HepG2 (cell line): ENCODE data around the gene PRKG1. TPM values are rescaled to one million over a fixed set of nuclear protein-coding genes. Genes with fewer than 3 reads are reported as not detected.

ENCODE experiments used
- AKAP8 ChIP-seq: sonication (generic); formaldehyde crosslinking; IDR thresholded peaks from 2 replicates; pipeline ENCODE4 v1.5.1; 2020; ENCODE audit warnings: mild to moderate bottlenecking, missing genetic modification reagents
- CHCHD3 ChIP-seq: sonication (generic); formaldehyde crosslinking; IDR thresholded peaks from 2 replicates; pipeline ENCODE4 v1.8.0; 2022; ENCODE audit warnings: mild to moderate bottlenecking, missing genetic modification reagents, moderate library complexity
- DPF2 ChIP-seq: sonication (generic); formaldehyde crosslinking; IDR thresholded peaks from 2 replicates; pipeline ENCODE4 v1.4.0; 2020; ENCODE audit warnings: mild to moderate bottlenecking, low read depth, missing genetic modification reagents, borderline replicate concordance
- FLYWCH1 ChIP-seq: sonication (generic); formaldehyde crosslinking; IDR thresholded peaks from 2 replicates; pipeline ENCODE4 v1.8.1; 2023; ENCODE audit warnings: mild to moderate bottlenecking, missing genetic modification reagents
- GATAD2A ChIP-seq: IDR thresholded peaks from 2 replicates; pipeline ENCODE4 v1.6.1; 2016
- HMG20A ChIP-seq: IDR thresholded peaks from 2 replicates; pipeline ENCODE4 v1.6.1; 2016; ENCODE audit warnings: borderline replicate concordance
- KDM3A ChIP-seq: IDR thresholded peaks from 2 replicates; pipeline ENCODE4 v1.6.1; 2018; ENCODE audit warnings: low read depth, missing compliant biosample characterization
- MAZ ChIP-seq, 2 experiments: sonication (generic) in 1 of 2; formaldehyde crosslinking in 1 of 2; IDR thresholded peaks; 2 replicates each; pipeline versions ENCODE4 v1.5.0 to v1.6.1; 2012 to 2020; ENCODE audit warnings: low read depth in 2 of 2, mild to moderate bottlenecking in 2 of 2, borderline replicate concordance in 1 of 2, improper control_type of control experiment in 1 of 2, low read length in 1 of 2, missing genetic modification reagents in 1 of 2, moderate library complexity in 1 of 2
- NRL ChIP-seq: sonication (generic); formaldehyde crosslinking; IDR thresholded peaks from 2 replicates; pipeline ENCODE4 v1.5.0; 2020; ENCODE audit warnings: missing genetic modification reagents, mild to moderate bottlenecking, moderate library complexity, borderline replicate concordance
- ONECUT2 ChIP-seq: sonication (generic); formaldehyde crosslinking; IDR thresholded peaks from 2 replicates; pipeline ENCODE4 v1.4.0; 2020; ENCODE audit warnings: missing genetic modification reagents
- TCF7 ChIP-seq: sonication (generic); IDR thresholded peaks from 2 replicates; pipeline ENCODE4 v1.6.1; 2016; ENCODE audit warnings: antibody characterized with exemption, low read depth
- TCF7L2 ChIP-seq: IDR thresholded peaks from 2 replicates; pipeline ENCODE4 v1.6.1; 2011; ENCODE audit warnings: mild to moderate bottlenecking, low read depth, low read length, moderate library complexity
- XRCC5 ChIP-seq: fragments of 200-400 bp; formaldehyde crosslinking; optimal IDR thresholded peaks from 2 replicates; pipeline ENCODE3; 2017; ENCODE audit warnings: mild to moderate bottlenecking, low read length
- ZFP82 ChIP-seq: sonication (generic); formaldehyde crosslinking; IDR thresholded peaks from 2 replicates; pipeline ENCODE4 v1.5.1; 2020; ENCODE audit warnings: mild to moderate bottlenecking, missing genetic modification reagents, borderline replicate concordance
- ZNF451 ChIP-seq: sonication (generic); formaldehyde crosslinking; IDR thresholded peaks from 2 replicates; pipeline ENCODE4 v1.5.0; 2020; ENCODE audit warnings: mild to moderate bottlenecking, missing genetic modification reagents
- ZNF570 ChIP-seq: sonication (generic); formaldehyde crosslinking; IDR thresholded peaks from 2 replicates; pipeline ENCODE4 v1.4.0; 2020; ENCODE audit warnings: mild to moderate bottlenecking, missing genetic modification reagents, borderline replicate concordance
- ZNF790 ChIP-seq: sonication (generic); formaldehyde crosslinking; IDR thresholded peaks from 2 replicates; pipeline ENCODE4 v1.8.0; 2022; ENCODE audit warnings: missing genetic modification reagents, mild to moderate bottlenecking, borderline replicate concordance
- polyA plus RNA-seq, 8 experiments: library from polyadenylated mRNA; depleted of rRNA in 3 of 8; stranded (reverse) in 7 of 8; unstranded in 1 of 8; fragments of >200 nt; fragmentation: Illumina TruSeq in 4 of 8; extraction: Trizol in 4 of 8; gene quantifications; 2 replicates each; pipeline versions ENCODE4 v1.2.1 to v1.2.3, GENCODE V29; 2011 to 2016; ENCODE audit warnings: low read depth in 4 of 8, missing spikeins in 1 of 8, mixed read lengths in 1 of 8; ENCODE audit not compliant: insufficient read depth in 1 of 8
- total RNA-seq, 5 experiments: library from RNA; depleted of rRNA; stranded (reverse); fragments of >200 nt; fragmentation: Illumina TruSeq; extraction: Trizol; gene quantifications; 2 replicates each; pipeline ENCODE4 v1.2.3, GENCODE V29; 2016; ENCODE audit warnings: low read depth in 1 of 5
- TF ChIP-seq, protein P1 (sequence below): sonication (generic); formaldehyde crosslinking; IDR thresholded peaks from 2 replicates; pipeline ENCODE4 v1.9.0; 2021; ENCODE audit warnings: missing genetic modification reagents, borderline replicate concordance
- TF ChIP-seq, protein P2 (sequence below): sonication (generic); formaldehyde crosslinking; IDR thresholded peaks from 2 replicates; pipeline ENCODE4 v1.4.0; 2020; ENCODE audit warnings: missing genetic modification reagents, borderline replicate concordance
- TF ChIP-seq, protein P3 (sequence below): sonication (generic); formaldehyde crosslinking; IDR thresholded peaks from 2 replicates; pipeline ENCODE4 v1.5.1; 2020; ENCODE audit warnings: mild to moderate bottlenecking, missing genetic modification reagents, moderate library complexity
- TF ChIP-seq, protein P4 (sequence below): sonication (generic); IDR thresholded peaks from 2 replicates; pipeline ENCODE4 v1.6.1; 2016; ENCODE audit warnings: low read depth, borderline replicate concordance

Gene PRKG1
- total and polyA plus RNA-seq, 2 of the 13 experiments (the other 11 are each of a cell fraction or from before 2014, with no cell fraction given), result 0.01 TPM; not detected in 1

GRCh38 chr10:52313256-52313932 lies 1239.1 kb downstream of the PRKG1 start (continued):
- TF ChIP-seq CHCHD3 (CRISPR knock-in tag), result no peak
- TF ChIP-seq ZNF570 (CRISPR knock-in tag), result no peak
- no peak for TF ChIP-seq KDM3A (CRISPR knock-in tag)
- no peak for TF ChIP-seq FLYWCH1 (CRISPR knock-in tag)
- TF ChIP-seq, protein P1, sequence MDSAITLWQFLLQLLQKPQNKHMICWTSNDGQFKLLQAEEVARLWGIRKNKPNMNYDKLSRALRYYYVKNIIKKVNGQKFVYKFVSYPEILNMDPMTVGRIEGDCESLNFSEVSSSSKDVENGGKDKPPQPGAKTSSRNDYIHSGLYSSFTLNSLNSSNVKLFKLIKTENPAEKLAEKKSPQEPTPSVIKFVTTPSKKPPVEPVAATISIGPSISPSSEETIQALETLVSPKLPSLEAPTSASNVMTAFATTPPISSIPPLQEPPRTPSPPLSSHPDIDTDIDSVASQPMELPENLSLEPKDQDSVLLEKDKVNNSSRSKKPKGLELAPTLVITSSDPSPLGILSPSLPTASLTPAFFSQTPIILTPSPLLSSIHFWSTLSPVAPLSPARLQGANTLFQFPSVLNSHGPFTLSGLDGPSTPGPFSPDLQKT (CRISPR knock-in tag), result no peak
- no peak for TF ChIP-seq ZNF451
- TF ChIP-seq XRCC5, result no peak
- TF ChIP-seq, protein P2, sequence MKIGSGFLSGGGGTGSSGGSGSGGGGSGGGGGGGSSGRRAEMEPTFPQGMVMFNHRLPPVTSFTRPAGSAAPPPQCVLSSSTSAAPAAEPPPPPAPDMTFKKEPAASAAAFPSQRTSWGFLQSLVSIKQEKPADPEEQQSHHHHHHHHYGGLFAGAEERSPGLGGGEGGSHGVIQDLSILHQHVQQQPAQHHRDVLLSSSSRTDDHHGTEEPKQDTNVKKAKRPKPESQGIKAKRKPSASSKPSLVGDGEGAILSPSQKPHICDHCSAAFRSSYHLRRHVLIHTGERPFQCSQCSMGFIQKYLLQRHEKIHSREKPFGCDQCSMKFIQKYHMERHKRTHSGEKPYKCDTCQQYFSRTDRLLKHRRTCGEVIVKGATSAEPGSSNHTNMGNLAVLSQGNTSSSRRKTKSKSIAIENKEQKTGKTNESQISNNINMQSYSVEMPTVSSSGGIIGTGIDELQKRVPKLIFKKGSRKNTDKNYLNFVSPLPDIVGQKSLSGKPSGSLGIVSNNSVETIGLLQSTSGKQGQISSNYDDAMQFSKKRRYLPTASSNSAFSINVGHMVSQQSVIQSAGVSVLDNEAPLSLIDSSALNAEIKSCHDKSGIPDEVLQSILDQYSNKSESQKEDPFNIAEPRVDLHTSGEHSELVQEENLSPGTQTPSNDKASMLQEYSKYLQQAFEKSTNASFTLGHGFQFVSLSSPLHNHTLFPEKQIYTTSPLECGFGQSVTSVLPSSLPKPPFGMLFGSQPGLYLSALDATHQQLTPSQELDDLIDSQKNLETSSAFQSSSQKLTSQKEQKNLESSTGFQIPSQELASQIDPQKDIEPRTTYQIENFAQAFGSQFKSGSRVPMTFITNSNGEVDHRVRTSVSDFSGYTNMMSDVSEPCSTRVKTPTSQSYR, result no peak
- TF ChIP-seq, protein P3, sequence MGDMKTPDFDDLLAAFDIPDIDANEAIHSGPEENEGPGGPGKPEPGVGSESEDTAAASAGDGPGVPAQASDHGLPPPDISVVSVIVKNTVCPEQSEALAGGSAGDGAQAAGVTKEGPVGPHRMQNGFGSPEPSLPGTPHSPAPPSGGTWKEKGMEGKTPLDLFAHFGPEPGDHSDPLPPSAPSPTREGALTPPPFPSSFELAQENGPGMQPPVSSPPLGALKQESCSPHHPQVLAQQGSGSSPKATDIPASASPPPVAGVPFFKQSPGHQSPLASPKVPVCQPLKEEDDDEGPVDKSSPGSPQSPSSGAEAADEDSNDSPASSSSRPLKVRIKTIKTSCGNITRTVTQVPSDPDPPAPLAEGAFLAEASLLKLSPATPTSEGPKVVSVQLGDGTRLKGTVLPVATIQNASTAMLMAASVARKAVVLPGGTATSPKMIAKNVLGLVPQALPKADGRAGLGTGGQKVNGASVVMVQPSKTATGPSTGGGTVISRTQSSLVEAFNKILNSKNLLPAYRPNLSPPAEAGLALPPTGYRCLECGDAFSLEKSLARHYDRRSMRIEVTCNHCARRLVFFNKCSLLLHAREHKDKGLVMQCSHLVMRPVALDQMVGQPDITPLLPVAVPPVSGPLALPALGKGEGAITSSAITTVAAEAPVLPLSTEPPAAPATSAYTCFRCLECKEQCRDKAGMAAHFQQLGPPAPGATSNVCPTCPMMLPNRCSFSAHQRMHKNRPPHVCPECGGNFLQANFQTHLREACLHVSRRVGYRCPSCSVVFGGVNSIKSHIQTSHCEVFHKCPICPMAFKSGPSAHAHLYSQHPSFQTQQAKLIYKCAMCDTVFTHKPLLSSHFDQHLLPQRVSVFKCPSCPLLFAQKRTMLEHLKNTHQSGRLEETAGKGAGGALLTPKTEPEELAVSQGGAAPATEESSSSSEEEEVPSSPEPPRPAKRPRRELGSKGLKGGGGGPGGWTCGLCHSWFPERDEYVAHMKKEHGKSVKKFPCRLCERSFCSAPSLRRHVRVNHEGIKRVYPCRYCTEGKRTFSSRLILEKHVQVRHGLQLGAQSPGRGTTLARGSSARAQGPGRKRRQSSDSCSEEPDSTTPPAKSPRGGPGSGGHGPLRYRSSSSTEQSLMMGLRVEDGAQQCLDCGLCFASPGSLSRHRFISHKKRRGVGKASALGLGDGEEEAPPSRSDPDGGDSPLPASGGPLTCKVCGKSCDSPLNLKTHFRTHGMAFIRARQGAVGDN (CRISPR knock-in tag), result no peak
- TF ChIP-seq TCF7, result peak; percentile 76; the same call in 1 of the 2 replicates
- no peak for TF ChIP-seq ZNF790 (CRISPR knock-in tag)
- TF ChIP-seq AKAP8, result no peak
- no peak for TF ChIP-seq MAZ (IDR thresholded peaks at IDR 0.05; ENCODE audit: borderline replicate concordance, low read depth, low read length)
- TF ChIP-seq MAZ (CRISPR knock-in tag; IDR thresholded peaks at IDR 0.05; ENCODE audit: low read depth), result no peak
- TF ChIP-seq TCF7L2, result peak; percentile 10; the same call in 1 of the 2 replicates
- TF ChIP-seq ONECUT2, result no peak
- TF ChIP-seq ZFP82 (CRISPR knock-in tag), result no peak
- no peak for TF ChIP-seq HMG20A (CRISPR knock-in tag)
- TF ChIP-seq DPF2 (CRISPR knock-in tag), result no peak
- TF ChIP-seq, protein P4, sequence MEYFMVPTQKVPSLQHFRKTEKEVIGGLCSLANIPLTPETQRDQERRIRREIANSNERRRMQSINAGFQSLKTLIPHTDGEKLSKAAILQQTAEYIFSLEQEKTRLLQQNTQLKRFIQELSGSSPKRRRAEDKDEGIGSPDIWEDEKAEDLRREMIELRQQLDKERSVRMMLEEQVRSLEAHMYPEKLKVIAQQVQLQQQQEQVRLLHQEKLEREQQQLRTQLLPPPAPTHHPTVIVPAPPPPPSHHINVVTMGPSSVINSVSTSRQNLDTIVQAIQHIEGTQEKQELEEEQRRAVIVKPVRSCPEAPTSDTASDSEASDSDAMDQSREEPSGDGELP, result no peak
- TF ChIP-seq NRL, result no peak
- TF ChIP-seq GATAD2A (CRISPR knock-in tag), result 0 out of 2 replicates have a peak, but pooled peaks have one; percentile 8
